Measurements from ENCODE around the gene HMGCS2. TPM values are rescaled to one million over a fixed set of nuclear protein-coding genes. Genes with fewer than 3 reads are reported as not detected.
A peak's percentile ranks its signal among the peaks of the same experiment; 100 is the strongest.

Gene HMGCS2
- total RNA-seq, 1 experiment from 2014 or later: not detected

DNA sequence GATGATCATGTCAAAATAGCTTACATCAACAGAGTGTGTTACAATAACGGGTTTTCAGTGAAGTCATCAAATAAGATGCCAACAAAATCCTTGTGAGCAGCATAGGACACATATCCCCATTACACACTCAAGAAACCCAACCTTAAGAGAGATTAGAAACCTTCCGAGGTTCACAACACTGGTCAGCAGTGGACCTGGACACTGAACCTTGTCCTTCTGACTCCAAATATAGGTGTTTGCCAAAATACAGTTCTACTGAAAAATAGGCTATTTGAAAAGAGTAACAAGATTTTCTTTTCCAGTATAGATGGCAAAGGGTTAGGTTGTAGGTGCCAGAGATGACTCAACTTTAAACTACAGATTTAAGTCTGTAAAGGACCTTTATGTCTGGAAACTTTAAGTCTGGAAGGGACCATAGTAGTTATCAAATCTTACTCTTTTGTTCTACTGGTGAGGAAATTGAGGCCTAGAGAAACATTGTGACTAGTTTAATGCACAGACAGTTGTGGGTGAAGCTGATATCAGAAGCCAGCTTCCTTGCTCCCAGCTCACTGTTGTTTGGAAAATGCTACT lies 43.4 kb upstream of the HMGCS2 start:
- intact Hi-C loops (cut with micrococcal nuclease; ENCODE audit: unreplicated experiment): no loop called here
- CTCF ChIA-PET: no interaction called here
- H3K4me2 ChIP-seq: no peak overlapping the region

DNA sequence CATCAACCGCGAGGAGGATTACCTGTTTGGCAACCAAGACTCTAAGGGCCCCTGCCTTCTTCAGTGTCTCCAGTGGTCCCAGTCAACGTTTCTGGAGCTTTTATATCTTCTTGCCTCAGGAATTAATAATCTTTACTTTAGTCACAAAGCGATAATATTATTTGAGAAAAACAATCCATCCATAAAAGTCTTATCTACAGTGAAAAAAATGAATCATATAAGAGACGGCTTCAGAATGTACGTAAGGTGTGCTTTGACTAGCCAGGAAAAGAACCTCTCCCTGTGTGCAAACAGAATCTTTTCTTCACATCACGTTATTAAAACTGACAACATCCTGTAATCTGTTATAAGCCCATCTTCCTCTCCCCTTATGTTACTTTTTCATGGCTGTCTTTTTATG lies 42.7 kb upstream of the HMGCS2 start, which contains the start of gene REG4:
Gene REG4, minus strand, starts transcription at position 74 of the 400 bp plus-strand sequence. CDS start 2,691 bp downstream, outside the sequence.
- TF ChIP-seq, protein P1, sequence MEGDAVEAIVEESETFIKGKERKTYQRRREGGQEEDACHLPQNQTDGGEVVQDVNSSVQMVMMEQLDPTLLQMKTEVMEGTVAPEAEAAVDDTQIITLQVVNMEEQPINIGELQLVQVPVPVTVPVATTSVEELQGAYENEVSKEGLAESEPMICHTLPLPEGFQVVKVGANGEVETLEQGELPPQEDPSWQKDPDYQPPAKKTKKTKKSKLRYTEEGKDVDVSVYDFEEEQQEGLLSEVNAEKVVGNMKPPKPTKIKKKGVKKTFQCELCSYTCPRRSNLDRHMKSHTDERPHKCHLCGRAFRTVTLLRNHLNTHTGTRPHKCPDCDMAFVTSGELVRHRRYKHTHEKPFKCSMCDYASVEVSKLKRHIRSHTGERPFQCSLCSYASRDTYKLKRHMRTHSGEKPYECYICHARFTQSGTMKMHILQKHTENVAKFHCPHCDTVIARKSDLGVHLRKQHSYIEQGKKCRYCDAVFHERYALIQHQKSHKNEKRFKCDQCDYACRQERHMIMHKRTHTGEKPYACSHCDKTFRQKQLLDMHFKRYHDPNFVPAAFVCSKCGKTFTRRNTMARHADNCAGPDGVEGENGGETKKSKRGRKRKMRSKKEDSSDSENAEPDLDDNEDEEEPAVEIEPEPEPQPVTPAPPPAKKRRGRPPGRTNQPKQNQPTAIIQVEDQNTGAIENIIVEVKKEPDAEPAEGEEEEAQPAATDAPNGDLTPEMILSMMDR (conservative IDR thresholded peaks at IDR 0.05): no peak
- no peak for TF ChIP-seq EZH2 (IDR thresholded peaks at IDR 0.05; ENCODE audit: low read depth)
- H3K36me3 ChIP-seq (ENCODE audit: low read depth): no peaks in the 10 kb centered on the region
- BruUV-seq (replicated peaks): no TSS peak
- POLR2A ChIA-PET (ENCODE audit: unreplicated experiment): no interaction called here
- H3K27ac ChIP-seq: no peak within 1 kb of the TSS
- intact Hi-C loops (cut with micrococcal nuclease; ENCODE audit: unreplicated experiment): no loop called here
- no peaks in the 10 kb centered on the region for H3K9me2 ChIP-seq (ENCODE audit: insufficient read depth)
- DNase-seq: no peak
- 0 out of 2 replicates have a peak, but pooled peaks cover 1% of the 10 kb centered on the region for H3K4me1 ChIP-seq (replicated peaks; ENCODE audit: insufficient read depth)
- CTCF ChIA-PET: interaction anchor here (0.7 kb wide), 1 partner anchor 195 kb away, joined by 3 read pairs; no protein-coding TSS in a partner anchor
- H3K4me2 ChIP-seq: no peak within 1 kb of the TSS
- no peaks in the 10 kb centered on the region for H3K9me3 ChIP-seq (ENCODE audit: insufficient read depth, low read depth)
- H3K79me2 ChIP-seq (ENCODE audit: low read depth): no peaks in the 10 kb centered on the region
- H2AFZ ChIP-seq: no peak within 1 kb of the TSS
- no peak within 1 kb of the TSS for H3K4me3 ChIP-seq
- no peaks in the 10 kb centered on the region for H3F3A ChIP-seq (ENCODE audit: insufficient read depth, low read depth)
- no peaks in the 10 kb centered on the region for H3K27me3 ChIP-seq (ENCODE audit: insufficient read depth, low read depth)
- H4K20me1 ChIP-seq (ENCODE audit: insufficient read depth): no peaks in the 10 kb centered on the region

More for the DNA sequence above, 43.4 kb upstream of the HMGCS2 start:
- Histone ChIP-seq H3K27ac (no peak overlapping the region), H3K9me2 (ENCODE audit: insufficient read depth) (no peaks in the 10 kb centered on the region), H3K36me3 (ENCODE audit: low read depth) (no peaks in the 10 kb centered on the region), H3K4me1 (replicated peaks; ENCODE audit: insufficient read depth) (0 out of 2 replicates have a peak, but pooled peaks cover 5% of the 10 kb centered on the region), H2AFZ (no peak overlapping the region), H3F3A (ENCODE audit: insufficient read depth, low read depth) (no peaks in the 10 kb centered on the region), H4K20me1 (ENCODE audit: insufficient read depth) (no peaks in the 10 kb centered on the region), H3K27me3 (ENCODE audit: insufficient read depth, low read depth) (no peaks in the 10 kb centered on the region), H3K4me3 (no peak overlapping the region), H3K9me3 (ENCODE audit: insufficient read depth, low read depth) (no peaks in the 10 kb centered on the region), H3K79me2 (ENCODE audit: low read depth) (no peaks in the 10 kb centered on the region)
- no peak for TF ChIP-seq EZH2 (IDR thresholded peaks at IDR 0.05; ENCODE audit: low read depth)
- TF ChIP-seq, protein P1 (conservative IDR thresholded peaks at IDR 0.05): no peak
- DNase-seq: no peak
- no TSS peak for BruUV-seq (replicated peaks)
- POLR2A ChIA-PET (ENCODE audit: unreplicated experiment): no interaction called here

DNA sequence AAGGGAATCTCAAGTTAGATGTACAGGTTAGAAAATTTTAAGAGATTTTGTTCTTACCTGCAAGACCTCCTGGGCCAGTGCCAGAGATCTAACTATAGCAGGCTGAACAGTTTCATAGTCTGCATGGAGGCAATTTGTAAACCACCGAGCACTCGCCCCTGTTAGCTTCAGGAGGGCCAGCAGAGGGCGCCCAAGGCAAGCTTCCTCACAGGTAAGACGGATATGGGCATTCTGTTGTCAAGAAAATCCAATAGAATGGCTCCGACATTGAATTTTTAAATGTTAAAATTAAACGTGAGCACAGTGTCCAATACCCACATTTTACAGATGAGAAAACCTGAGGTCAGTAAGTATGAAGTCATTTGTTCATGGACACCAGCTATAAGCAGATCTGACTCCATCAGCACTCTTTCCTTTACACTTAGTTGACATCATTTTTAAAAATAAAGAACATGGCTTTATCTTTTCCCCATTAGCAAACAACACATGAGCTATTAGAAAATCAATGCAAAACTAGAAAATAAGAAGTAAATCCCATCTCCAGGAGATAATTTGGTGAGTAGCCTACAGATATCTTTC lies 40.4 kb upstream of the HMGCS2 start:
- Histone ChIP-seq H3K79me2 (ENCODE audit: low read depth) (no peaks in the 10 kb centered on the region), H3F3A (ENCODE audit: insufficient read depth, low read depth) (no peaks in the 10 kb centered on the region), H3K9me2 (ENCODE audit: insufficient read depth) (no peaks in the 10 kb centered on the region), H3K27me3 (ENCODE audit: insufficient read depth, low read depth) (no peaks in the 10 kb centered on the region), H3K4me1 (replicated peaks; ENCODE audit: insufficient read depth) (no peaks in the 10 kb centered on the region), H2AFZ (peak overlapping the region; percentile 19; the same call in 1 of the 2 replicates), H4K20me1 (ENCODE audit: insufficient read depth) (no peaks in the 10 kb centered on the region), H3K9me3 (ENCODE audit: insufficient read depth, low read depth) (no peaks in the 10 kb centered on the region), H3K4me2 (peak overlapping the region; percentile 47), H3K27ac (no peak overlapping the region), H3K4me3 (0 out of 2 replicates have a peak overlapping the region, but pooled peaks have one; percentile 2), H3K36me3 (ENCODE audit: low read depth) (no peaks in the 10 kb centered on the region)
- intact Hi-C loops (cut with micrococcal nuclease; ENCODE audit: unreplicated experiment): loop anchor here (1.0 to 10.0 kb wide), 3 partner anchors 56 to 198 kb away; no protein-coding TSS in a partner anchor
- ChIA-PET POLR2A (ENCODE audit: unreplicated experiment) (interaction anchor here (0.6 kb wide), 1 partner anchor 16 kb away, joined by 8 read pairs; no protein-coding TSS in a partner anchor), CTCF (interaction anchor here (1.0 to 1.1 kb wide), 3 partner anchors 29 to 94 kb away, joined by 3 to 7 read pairs (median 4); no protein-coding TSS in a partner anchor)
- no TSS peak for BruUV-seq (replicated peaks)
- no peak for TF ChIP-seq EZH2 (IDR thresholded peaks at IDR 0.05; ENCODE audit: low read depth)
- TF ChIP-seq, protein P1 (conservative IDR thresholded peaks at IDR 0.05): peak; percentile 99
- peak; percentile 64 to 67 for DNase-seq
